ENCODE results near the gene HTT.

The HTT gene

GRCh38 chr4:3276986-3277385 is 202.5 kb downstream of the HTT start:
- TF ChIP-seq ZNF274 (IDR thresholded peaks at IDR 0.05; ENCODE audit: low read depth, low read length) = no peak
- H3K4me3 ChIP-seq (ENCODE audit: low read length) = no peak overlapping the region

DNA sequence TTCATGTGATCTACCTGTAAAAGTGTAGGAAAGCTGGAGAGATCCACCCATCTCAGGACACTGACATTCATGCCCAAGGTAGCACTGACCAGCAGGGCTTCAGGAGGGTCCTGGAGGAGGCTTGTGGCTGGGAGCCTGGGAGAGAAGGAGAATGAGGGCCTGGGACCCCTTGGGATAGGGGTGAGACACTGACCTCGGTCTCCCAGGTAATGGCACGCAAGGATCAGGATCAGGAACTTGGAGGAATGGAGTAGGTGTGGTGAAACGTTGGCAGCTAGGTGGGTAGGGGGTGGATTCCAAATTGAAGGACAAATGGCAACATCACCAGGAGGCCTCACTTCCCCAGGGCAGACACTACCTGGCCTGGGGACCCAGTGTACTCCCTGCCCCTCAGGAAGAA is 206.0 kb downstream of the HTT start:
- H3K4me3 ChIP-seq (ENCODE audit: low read length) = no peak overlapping the region

GRCh38 chr4:3283483-3283882 is 209.0 kb downstream of the HTT start:
- H3K4me3 ChIP-seq (ENCODE audit: low read length) = no peak overlapping the region
- no peak for TF ChIP-seq ZNF274 (IDR thresholded peaks at IDR 0.05; ENCODE audit: low read depth, low read length)

More for the DNA sequence above, 206.0 kb downstream of the HTT start:
- no peak for TF ChIP-seq ZNF274 (IDR thresholded peaks at IDR 0.05; ENCODE audit: low read depth, low read length)

- TF ChIP-seq ZNF274 (IDR thresholded peaks at IDR 0.05; ENCODE audit: low read depth, low read length) = no peak
- no peak overlapping the region for H3K4me3 ChIP-seq (ENCODE audit: low read length)
Observed at GRCh38 chr4:3283916-3284315, 209.4 kb downstream of the HTT start.

- no peak overlapping the region for H3K4me3 ChIP-seq (ENCODE audit: low read length)
- TF ChIP-seq ZNF274 (IDR thresholded peaks at IDR 0.05; ENCODE audit: low read depth, low read length) = no peak
Observed at GRCh38 chr4:3284734-3285557, 210.5 kb downstream of the HTT start.

DNA sequence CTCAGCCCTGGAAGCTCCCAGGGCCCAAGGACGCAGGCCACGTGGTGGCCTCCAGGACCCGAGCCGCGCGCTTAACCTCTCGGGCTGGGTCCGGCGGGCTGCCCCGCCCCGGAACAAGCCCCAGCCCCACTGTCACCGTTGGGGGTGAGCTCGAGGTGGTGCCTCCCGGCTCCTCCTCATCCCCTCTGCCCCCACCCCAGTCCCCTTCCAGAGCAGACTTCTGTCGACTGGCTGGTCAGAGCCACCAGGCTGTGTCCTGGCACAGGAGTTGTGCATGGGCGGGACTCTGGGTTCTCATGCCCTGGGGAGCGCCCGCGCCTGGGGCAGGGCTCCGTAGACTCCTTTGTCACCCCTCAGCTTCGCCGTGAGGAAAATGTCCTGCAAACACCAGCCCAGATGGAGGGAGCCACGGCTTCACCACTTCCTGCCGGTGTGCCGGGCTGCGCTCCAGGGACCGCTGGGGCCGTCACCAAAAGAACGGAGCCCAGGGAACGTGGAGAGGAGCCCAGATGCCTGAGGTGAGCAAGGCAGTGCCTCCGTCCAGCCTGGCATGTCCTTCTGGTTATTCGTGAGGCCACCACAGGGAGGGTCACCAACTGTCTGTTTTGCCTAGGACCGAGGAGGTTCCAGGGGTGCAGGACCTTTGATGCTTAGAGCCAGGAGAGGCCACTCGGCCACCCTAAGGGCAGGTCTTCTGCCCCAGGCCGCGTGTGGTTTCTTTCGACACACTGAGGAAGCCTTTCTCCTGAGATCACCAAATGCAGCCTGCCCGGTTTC is 211.3 kb downstream of the HTT start:
- H3K4me3 ChIP-seq (ENCODE audit: low read length) = no peak overlapping the region; the same call in 1 of the 2 replicates
- no peak for TF ChIP-seq ZNF274 (IDR thresholded peaks at IDR 0.05; ENCODE audit: low read depth, low read length)

- no peak for TF ChIP-seq ZNF274 (IDR thresholded peaks at IDR 0.05; ENCODE audit: low read depth, low read length)
- H3K4me3 ChIP-seq (ENCODE audit: low read length) = no peak overlapping the region
Observed at GRCh38 chr4:3286335-3287175, 212.1 kb downstream of the HTT start.

DNA sequence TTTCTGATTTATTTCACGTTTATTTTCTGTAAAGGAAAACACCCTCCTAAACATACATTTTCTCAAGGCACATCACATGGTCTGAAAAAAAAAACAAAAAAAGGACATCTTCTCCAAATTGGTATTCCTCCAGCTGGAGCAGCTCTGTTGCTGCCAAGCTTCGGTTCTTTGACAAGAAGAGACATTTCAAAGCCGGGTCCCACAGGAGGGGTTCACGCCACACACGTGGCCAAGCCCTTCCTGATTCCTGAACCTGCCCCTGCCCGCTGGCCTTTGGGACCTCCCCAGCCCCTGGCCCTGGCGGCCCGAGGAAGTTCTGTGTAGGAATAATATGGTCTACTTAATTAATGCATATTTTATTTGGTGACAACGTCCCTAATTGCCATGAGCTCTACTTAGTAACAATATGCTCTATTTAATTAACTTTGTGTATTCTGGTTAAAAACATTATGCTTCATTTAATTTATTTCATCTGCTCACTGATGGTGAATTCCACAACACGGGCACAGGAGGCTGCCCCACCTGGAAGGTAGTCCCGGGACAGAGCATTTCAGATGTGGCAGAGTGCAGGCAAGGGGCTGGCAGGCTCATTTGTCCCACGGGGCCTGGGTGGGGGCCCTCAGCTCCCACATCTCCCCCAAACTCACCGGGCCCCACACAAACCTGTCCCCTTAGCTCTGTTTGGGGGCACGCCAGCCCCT is 212.9 kb downstream of the HTT start:
- TF ChIP-seq ZNF274 (IDR thresholded peaks at IDR 0.05; ENCODE audit: low read depth, low read length) = no peak
- H3K4me3 ChIP-seq (ENCODE audit: low read length) = no peak overlapping the region

- no peak for TF ChIP-seq ZNF274 (IDR thresholded peaks at IDR 0.05; ENCODE audit: low read depth, low read length)
- no peak overlapping the region for H3K4me3 ChIP-seq (ENCODE audit: low read length)
Observed at GRCh38 chr4:3287972-3288570, 213.6 kb downstream of the HTT start.

DNA sequence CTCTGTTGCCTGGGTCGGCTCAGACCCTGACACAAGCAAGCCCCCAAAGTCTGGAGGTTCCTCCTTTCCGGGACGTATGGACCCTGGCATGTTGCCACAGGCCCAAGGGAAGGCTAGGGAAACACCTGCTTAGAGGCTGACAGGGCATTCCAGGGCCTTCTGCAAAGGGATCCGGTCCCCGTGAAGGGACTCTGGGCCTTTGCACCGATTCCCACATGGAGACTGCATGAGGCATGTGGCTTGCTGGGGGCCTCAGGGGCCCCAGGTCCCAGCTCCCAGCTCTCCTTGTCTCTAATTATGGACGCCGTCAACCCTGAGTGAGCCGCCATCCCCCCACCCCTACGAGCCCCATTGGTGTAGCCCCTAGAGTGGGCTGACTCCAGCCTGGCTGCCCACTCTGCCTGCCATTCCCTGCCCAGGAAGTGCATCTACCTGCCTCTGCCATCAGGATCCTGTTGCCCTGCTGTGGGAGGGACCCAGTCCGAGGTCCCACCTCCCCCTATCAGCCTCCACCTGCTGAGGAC is 214.2 kb downstream of the HTT start:
- TF ChIP-seq ZNF274 (IDR thresholded peaks at IDR 0.05; ENCODE audit: low read depth, low read length) = no peak
- no peak overlapping the region for H3K4me3 ChIP-seq (ENCODE audit: low read length)

DNA sequence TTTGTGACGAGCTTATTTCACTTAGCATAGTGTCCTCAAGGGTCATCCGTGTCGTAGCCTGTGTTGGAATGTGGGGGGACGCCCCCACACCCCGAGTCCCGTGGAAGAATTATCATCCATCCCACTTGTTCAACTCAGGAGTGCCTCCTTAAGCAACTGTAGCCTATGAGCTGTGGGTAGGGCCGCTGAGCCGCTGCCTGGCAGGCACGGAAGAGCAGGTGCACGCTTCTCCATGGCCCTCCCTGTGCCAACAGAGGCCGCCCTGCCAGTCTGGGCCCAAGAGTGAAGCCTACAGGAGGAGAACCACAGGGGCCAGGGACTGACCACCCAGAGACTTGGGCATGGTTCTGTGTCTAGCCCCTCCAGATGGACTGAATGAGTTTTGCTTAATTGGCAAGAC is 216.0 kb downstream of the HTT start:
- no peak for TF ChIP-seq ZNF274 (IDR thresholded peaks at IDR 0.05; ENCODE audit: low read depth, low read length)
- no peak overlapping the region for H3K4me3 ChIP-seq (ENCODE audit: low read length)

DNA sequence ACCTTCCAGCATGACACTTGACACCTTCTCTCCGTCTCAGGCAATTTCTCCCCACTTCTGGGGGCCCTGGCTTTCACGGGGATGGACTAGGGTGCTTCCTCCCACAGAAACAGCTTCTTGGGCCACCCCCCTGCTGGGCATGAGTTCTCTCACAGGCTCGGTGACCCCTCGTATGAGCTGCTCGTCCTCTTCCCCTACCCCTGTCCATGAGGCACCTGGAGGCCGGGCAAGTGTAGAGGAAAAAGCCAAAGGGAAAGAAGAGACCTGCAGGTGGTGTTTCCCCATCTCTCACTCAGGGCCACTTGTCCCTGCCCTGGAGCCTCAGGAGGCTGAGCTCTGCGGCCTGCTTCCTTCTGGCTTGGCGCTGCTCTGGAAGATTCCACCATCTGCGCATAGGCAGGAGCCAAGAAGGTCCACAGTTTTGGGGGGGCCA is 216.4 kb downstream of the HTT start:
- TF ChIP-seq ZNF274 (IDR thresholded peaks at IDR 0.05; ENCODE audit: low read depth, low read length) = no peak
- no peak overlapping the region for H3K4me3 ChIP-seq (ENCODE audit: low read length)

DNA sequence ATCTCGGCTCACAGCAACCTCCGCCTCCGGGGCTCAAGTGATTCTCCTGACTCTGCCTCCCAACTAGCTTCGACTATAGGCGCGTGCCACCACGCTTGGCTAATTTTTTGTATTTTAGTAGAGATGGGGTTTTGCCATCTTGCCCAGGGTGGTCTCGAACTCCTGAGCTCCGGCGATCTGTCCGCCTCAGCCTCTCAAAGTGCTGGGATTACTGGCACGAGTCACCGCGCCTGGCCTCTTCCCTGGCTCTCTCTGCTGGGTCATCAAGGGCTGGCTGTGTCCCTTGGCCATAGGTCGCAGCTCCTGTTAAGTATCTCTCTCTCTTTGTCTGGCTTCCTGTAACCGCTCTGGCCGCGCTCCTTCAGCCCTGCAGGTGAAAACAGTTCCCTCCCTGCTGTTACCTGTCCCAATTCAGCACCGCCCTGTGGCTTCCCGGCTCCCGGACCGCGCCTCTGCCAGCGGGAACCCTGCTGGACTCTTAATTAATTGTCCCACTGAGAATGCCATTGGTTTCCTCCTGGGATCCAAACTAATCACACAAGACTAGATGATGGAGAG is 217.0 kb downstream of the HTT start:
- H3K4me3 ChIP-seq (ENCODE audit: low read length) = peak overlapping the region; percentile 73; the same call in 1 of the 2 replicates
- TF ChIP-seq ZNF274 (IDR thresholded peaks at IDR 0.05; ENCODE audit: low read depth, low read length) = no peak

Data from GM08714 (cell line).